ENCODE data around the gene ITGB2.

The ITGB2 gene

GRCh38 chr21:44838039-44838895, 82.4 kb downstream of the ITGB2 start:
- Mint-ChIP-seq H3K27ac (no peak overlapping the region), H3K36me3 (ENCODE audit: low read depth) (no peaks in the 10 kb centered on the region), H3K4me3 (no peak overlapping the region), H3K4me1 (ENCODE audit: low read depth) (no peaks in the 10 kb centered on the region), H3K27me3 (ENCODE audit: low read depth) (no peaks in the 10 kb centered on the region), H3K9me3 (no peaks in the 10 kb centered on the region)

- Mint-ChIP-seq H3K36me3 (ENCODE audit: low read depth) (no peaks in the 10 kb centered on the region), H3K4me1 (ENCODE audit: low read depth) (no peaks in the 10 kb centered on the region), H3K4me3 (no peak overlapping the region), H3K9me3 (no peaks in the 10 kb centered on the region), H3K27me3 (ENCODE audit: low read depth) (no peaks in the 10 kb centered on the region), H3K27ac (no peak overlapping the region)
These were observed 83.2 kb downstream of the ITGB2 start for GRCh38 chr21:44837537-44837936.

GRCh38 chr21:44836666-44837471, 83.8 kb downstream of the ITGB2 start:
- Mint-ChIP-seq H3K4me3 (no peak overlapping the region), H3K27ac (no peak overlapping the region), H3K27me3 (ENCODE audit: low read depth) (no peaks in the 10 kb centered on the region), H3K36me3 (ENCODE audit: low read depth) (no peaks in the 10 kb centered on the region), H3K4me1 (ENCODE audit: low read depth) (no peaks in the 10 kb centered on the region), H3K9me3 (no peaks in the 10 kb centered on the region)

GRCh38 chr21:44836349-44836665, 84.4 kb downstream of the ITGB2 start:
- Mint-ChIP-seq H3K9me3 (no peaks in the 10 kb centered on the region), H3K4me3 (no peak overlapping the region), H3K27me3 (ENCODE audit: low read depth) (no peaks in the 10 kb centered on the region), H3K36me3 (ENCODE audit: low read depth) (no peaks in the 10 kb centered on the region), H3K4me1 (ENCODE audit: low read depth) (peaks cover 1% of the 10 kb centered on the region), H3K27ac (no peak overlapping the region)
